ENCODE results near the gene MMP27. TPM values are rescaled to one million over a fixed set of nuclear protein-coding genes. Genes with fewer than 3 reads are reported as not detected.

Gene MMP27
- total and polyA plus RNA-seq, 7 donors: 0.06 to 0.08 TPM; not detected in 5

DNA sequence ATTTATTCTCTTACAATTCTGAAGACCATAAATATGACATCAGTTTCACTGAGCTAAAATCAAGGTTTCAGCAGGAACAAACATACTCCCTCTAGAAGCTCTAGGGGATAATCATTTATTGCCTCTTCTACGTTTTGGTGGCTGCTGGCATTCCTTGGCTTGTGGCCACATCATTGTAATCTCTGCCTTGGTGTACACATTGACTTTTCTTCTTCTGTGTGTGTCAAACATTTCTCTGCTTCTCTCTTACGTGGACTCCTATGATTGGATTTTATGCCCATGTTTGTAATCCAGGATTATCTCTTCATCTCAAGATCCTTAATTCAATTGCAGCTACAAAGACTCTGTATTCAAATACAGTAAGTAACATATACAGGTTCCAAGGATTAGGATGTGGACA, 50.0 kb downstream of the MMP27 start:
- DNase-seq: no peak
- H3K27ac ChIP-seq: no peak overlapping the region
- WGBS, 3 donors: 42 to 51% (median 46%) methylated on average over 2 of the region's 2 CpGs
- no peaks in the 10 kb centered on the region for H3K4me1 ChIP-seq
- no peaks in the 10 kb centered on the region for H3K36me3 ChIP-seq (ENCODE audit: insufficient read depth in 1 of 2, low read depth in 1 of 2)
- TF ChIP-seq, protein P1, sequence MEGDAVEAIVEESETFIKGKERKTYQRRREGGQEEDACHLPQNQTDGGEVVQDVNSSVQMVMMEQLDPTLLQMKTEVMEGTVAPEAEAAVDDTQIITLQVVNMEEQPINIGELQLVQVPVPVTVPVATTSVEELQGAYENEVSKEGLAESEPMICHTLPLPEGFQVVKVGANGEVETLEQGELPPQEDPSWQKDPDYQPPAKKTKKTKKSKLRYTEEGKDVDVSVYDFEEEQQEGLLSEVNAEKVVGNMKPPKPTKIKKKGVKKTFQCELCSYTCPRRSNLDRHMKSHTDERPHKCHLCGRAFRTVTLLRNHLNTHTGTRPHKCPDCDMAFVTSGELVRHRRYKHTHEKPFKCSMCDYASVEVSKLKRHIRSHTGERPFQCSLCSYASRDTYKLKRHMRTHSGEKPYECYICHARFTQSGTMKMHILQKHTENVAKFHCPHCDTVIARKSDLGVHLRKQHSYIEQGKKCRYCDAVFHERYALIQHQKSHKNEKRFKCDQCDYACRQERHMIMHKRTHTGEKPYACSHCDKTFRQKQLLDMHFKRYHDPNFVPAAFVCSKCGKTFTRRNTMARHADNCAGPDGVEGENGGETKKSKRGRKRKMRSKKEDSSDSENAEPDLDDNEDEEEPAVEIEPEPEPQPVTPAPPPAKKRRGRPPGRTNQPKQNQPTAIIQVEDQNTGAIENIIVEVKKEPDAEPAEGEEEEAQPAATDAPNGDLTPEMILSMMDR (IDR thresholded peaks at IDR 0.05): no peak
- H3K4me3 ChIP-seq: no peak overlapping the region
- H3K9me3 ChIP-seq: no peaks in the 10 kb centered on the region
- intact Hi-C loops (cut with DNase I): no loop called here
- no peaks in the 10 kb centered on the region for H3K27me3 ChIP-seq (ENCODE audit: insufficient read depth in 3 of 3, low read length in 2 of 3)
- no peak for ATAC-seq

DNA sequence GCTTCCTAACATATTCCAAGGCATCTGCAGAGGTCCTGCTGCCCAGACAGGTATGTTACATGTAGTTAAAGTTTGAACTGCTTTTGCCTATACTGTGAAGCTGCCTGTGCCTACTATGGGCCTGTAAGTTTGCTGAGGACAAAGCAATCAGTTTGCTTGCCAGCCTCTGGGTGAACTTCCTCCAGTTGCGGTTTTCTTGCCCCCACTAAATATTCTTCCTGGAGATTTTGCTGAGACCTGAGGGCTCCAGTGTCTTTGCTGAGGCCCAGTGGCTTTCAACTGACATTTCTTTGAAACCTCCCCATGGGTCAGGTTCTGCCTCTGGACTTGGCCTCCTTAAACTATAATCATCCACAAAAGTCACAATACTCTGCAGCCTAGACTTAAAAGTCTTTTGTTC, 50.8 kb downstream of the MMP27 start:
- DNase-seq (no peak), ATAC-seq (no peak)
- Histone ChIP-seq H3K4me3 (no peak overlapping the region), H3K9me3 (no peaks in the 10 kb centered on the region), H3K4me1 (no peaks in the 10 kb centered on the region), H3K36me3 (ENCODE audit: insufficient read depth in 1 of 2, low read depth in 1 of 2) (no peaks in the 10 kb centered on the region), H3K27ac (no peak overlapping the region), H3K27me3 (ENCODE audit: insufficient read depth in 3 of 3, low read length in 2 of 3) (no peaks in the 10 kb centered on the region)
- intact Hi-C loops (cut with DNase I): no loop called here
- TF ChIP-seq, protein P1 (IDR thresholded peaks at IDR 0.05): no peak
- WGBS, 3 donors: 87 to 92% (median 91%) methylated on average over 1 of the region's 1 CpG

DNA sequence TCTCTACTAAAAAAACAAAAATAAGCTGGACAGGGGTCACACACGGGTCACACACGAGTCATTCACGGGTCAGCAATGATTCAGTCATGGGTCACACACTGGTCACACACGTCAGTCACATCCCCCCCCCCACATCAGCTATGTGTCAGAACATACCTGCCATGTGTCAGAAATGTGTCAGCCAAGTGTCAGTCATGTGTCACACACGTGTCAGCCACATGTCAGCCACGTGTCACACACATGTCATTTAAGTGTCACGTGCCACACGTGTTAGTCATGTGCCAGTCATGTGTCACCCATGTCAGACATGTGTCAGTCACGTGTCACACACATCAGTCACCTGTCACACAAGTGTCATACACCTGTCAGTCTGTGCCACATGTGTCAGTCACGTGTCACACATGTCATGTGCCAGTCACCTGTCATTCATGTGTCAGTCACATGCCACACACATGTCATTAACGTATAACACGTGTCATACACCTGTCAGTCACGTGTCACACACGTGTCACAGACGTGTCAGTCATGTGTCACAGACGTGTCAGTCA, 51.8 kb downstream of the MMP27 start:
- Histone ChIP-seq H3K27ac (no peak overlapping the region), H3K4me1 (no peaks in the 10 kb centered on the region), H3K36me3 (ENCODE audit: insufficient read depth in 1 of 2, low read depth in 1 of 2) (no peaks in the 10 kb centered on the region), H3K4me3 (no peak overlapping the region), H3K27me3 (ENCODE audit: insufficient read depth in 3 of 3, low read length in 2 of 3) (no peaks in the 10 kb centered on the region), H3K9me3 (no peaks in the 10 kb centered on the region)
- intact Hi-C loops (cut with DNase I): no loop called here
- TF ChIP-seq, protein P1 (IDR thresholded peaks at IDR 0.05): no peak
- DNase-seq (no peak), ATAC-seq (no peak)
- 84 to 88% (median 85%) methylated on average over 16 of the region's 16 CpGs for WGBS, 3 donors

DNA sequence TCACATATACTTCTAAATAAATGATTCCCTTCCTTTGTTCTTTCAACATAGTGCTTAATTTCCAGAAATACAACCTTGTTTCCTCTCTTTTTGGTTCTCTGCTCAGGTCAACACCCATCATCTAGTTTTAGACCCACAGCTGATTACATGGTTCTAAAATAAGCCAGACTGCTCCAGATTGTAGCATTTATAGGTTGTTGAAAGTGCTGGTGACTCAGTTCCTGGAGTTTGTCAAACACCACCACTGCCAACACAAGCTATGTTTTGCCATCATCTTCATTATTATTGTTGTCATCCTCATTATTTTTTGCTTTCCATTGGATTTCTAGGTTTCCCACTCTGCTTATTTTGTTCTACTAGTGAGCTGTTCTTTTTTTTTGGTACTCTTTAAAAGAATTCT, 58.1 kb downstream of the MMP27 start:
- ATAC-seq: no peak
- TF ChIP-seq, protein P1 (IDR thresholded peaks at IDR 0.05): no peak
- Histone ChIP-seq H3K27me3 (ENCODE audit: insufficient read depth in 3 of 3, low read length in 2 of 3) (no peaks in the 10 kb centered on the region), H3K4me1 (no peaks in the 10 kb centered on the region), H3K9me3 (no peaks in the 10 kb centered on the region), H3K4me3 (no peak overlapping the region), H3K27ac (no peak overlapping the region), H3K36me3 (ENCODE audit: insufficient read depth in 1 of 2, low read depth in 1 of 2) (no peaks in the 10 kb centered on the region)
- intact Hi-C loops (cut with DNase I): no loop called here
- no peak for DNase-seq

DNA sequence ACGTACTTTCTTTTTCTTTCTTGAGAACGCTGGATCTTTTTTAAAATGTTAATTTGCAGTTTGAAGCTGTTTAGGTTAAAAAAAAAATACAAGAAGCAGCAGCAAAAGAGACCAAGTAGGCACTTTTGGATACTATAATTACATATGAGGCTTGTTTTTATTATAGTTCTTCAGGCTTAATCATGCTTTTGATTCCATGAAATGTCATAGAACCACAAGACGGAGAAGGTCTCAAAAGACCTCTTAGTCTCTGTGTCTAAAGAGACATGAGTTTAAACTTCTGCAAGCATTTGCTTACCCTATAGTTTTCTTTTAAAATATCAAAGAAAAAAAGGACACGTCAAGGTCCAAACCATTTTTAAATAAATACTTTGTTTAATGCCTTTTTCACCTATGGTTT, 61.6 kb downstream of the MMP27 start:
- ATAC-seq: no peak
- WGBS, 3 donors: 87 to 93% (median 91%) methylated on average over 4 of the region's 4 CpGs
- H3K27ac ChIP-seq: no peak overlapping the region
- no peak for DNase-seq
- H3K4me1 ChIP-seq: no peaks in the 10 kb centered on the region
- TF ChIP-seq, protein P1 (IDR thresholded peaks at IDR 0.05): no peak
- no peaks in the 10 kb centered on the region for H3K27me3 ChIP-seq (ENCODE audit: insufficient read depth in 3 of 3, low read length in 2 of 3)
- H3K36me3 ChIP-seq (ENCODE audit: insufficient read depth in 1 of 2, low read depth in 1 of 2): no peaks in the 10 kb centered on the region
- intact Hi-C loops (cut with DNase I): no loop called here
- no peaks in the 10 kb centered on the region for H3K9me3 ChIP-seq
- no peak overlapping the region for H3K4me3 ChIP-seq
